A673 (cell line): ENCODE measurements around the gene HNMT. TPM values are rescaled to one million over a fixed set of nuclear protein-coding genes. Genes with fewer than 3 reads are reported as not detected.

Source experiments
- BruUV-seq: library from RNA; stranded (reverse); fragments of 400-500 nt; replicated peaks from 2 replicates; lab custom pipeline; 2021; lab: Mats Ljungman, UMichigan
- CTCF ChIA-PET: fragments of 300-600 bp; sonication (Branson Sonifier 250); formaldehyde crosslinking; loops from one replicate; lab custom pipeline; 2022; ENCODE audit warnings: antibody characterized with exemption; lab: Charles Lee
- POLR2A ChIA-PET: fragments of 300-600 bp; sonication (Branson Sonifier 250); formaldehyde crosslinking; loops from one replicate; lab custom pipeline; 2022; ENCODE audit warnings: antibody characterized with exemption; ENCODE audit not compliant: low non-redundant PET; lab: Charles Lee
- DNase-seq: peaks from one replicate; pipeline ENCODE4 v3.0.0-alpha.2; 2015; ENCODE audit warnings: low spot score
- H3K27ac ChIP-seq: fragments of 200-600 bp; sonication (generic); 2 replicates; pipeline ENCODE4 v1.5.1; 2016; ENCODE audit warnings: mixed run types, low read depth, mild to moderate bottlenecking, mixed read lengths, antibody characterized with exemption, low read length; ENCODE audit not compliant: poor library complexity, severe bottlenecking
- H3K27me3 ChIP-seq: fragments of 200-600 bp; sonication (generic); replicated peaks from 2 replicates; pipeline ENCODE4 v1.6.1; 2017; ENCODE audit warnings: mixed run types, low read depth, mild to moderate bottlenecking, mixed read lengths, antibody characterized with exemption, low read length; ENCODE audit not compliant: insufficient read depth, poor library complexity
- H3K36me3 ChIP-seq: fragments of 200-600 bp; sonication (generic); 2 replicates; pipeline ENCODE4 v1.6.1; 2016; ENCODE audit warnings: mixed run types, mild to moderate bottlenecking, mixed read lengths, antibody characterized with exemption, low read length; ENCODE audit not compliant: insufficient read depth, poor library complexity, severe bottlenecking
- H3K4me1 ChIP-seq: fragments of 200-600 bp; sonication (generic); 2 replicates; pipeline ENCODE4 v1.6.1; 2017; ENCODE audit warnings: mixed run types, mild to moderate bottlenecking, mixed read lengths, antibody characterized with exemption, low read length; ENCODE audit not compliant: insufficient read depth, poor library complexity, severe bottlenecking
- H3K4me3 ChIP-seq: fragments of 200-600 bp; sonication (generic); 2 replicates; pipeline ENCODE4 v1.5.1; 2016; ENCODE audit warnings: low read depth, mixed run types, mild to moderate bottlenecking, mixed read lengths, low read length; ENCODE audit not compliant: poor library complexity, severe bottlenecking
- H3K9me3 ChIP-seq: fragments of 200-600 bp; sonication (generic); 2 replicates; pipeline ENCODE4 v1.6.1; 2016; ENCODE audit warnings: mixed run types, low read depth, mild to moderate bottlenecking, mixed read lengths, antibody characterized with exemption, low read length; ENCODE audit not compliant: poor library complexity, severe bottlenecking
- EZH2 ChIP-seq: fragments of 200-600 bp; sonication (generic); IDR thresholded peaks from 2 replicates; pipeline ENCODE4 v1.6.1; 2017; ENCODE audit warnings: borderline replicate concordance, low read depth, mild to moderate bottlenecking, mixed read lengths, antibody characterized with exemption, low read length; ENCODE audit not compliant: poor library complexity, severe bottlenecking
- intact Hi-C: fragments of 100-400 bp; cut with micrococcal nuclease; formaldehyde crosslinking; loops from one replicate; pipeline ENCODE4 v1.10.0; 2022; ENCODE audit not compliant: unreplicated experiment
- total RNA-seq: library from RNA; stranded (reverse); gene quantifications from 2 replicates; pipeline ENCODE4 v1.2.3, GENCODE V29; 2021
- TF ChIP-seq, protein P1 (sequence below): fragments of 300-800, 200-600 bp; sonication (generic); conservative IDR thresholded peaks from 2 replicates; pipeline ENCODE4 v1.5.1; 2017; ENCODE audit warnings: low read depth, mild to moderate bottlenecking, antibody characterized with exemption, low read length, moderate library complexity, mixed read lengths

Gene HNMT
- total RNA-seq, 1 experiment from 2014 or later, result 0.82 TPM

DNA sequence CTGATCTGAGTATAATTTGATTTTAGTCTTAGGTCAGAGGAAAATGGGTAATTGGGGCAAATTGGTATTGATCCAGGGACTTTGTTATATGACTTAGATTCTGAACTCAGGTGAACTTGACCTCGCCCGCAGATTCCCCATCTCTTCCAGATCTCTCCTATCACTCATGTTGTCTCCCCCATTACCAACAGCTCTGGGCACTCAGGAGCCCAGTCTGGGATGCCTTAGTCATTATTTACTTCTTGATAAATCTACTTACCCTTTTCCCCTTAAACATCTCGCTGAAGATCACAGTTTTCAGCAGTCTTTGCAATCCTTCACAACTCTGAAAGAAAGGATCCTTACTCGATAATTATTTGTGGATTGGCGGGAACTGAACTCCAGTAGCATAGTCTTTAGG lies 19.6 kb upstream of the HNMT start:
- no TSS peak for BruUV-seq

GRCh38 chr2:137945229-137945628 lies 19.0 kb upstream of the HNMT start:
- DNase-seq, result no peak
- BruUV-seq, result no TSS peak
- ChIA-PET POLR2A (no interaction called here), CTCF (no interaction called here)
- Histone ChIP-seq H3K27me3 (no peaks in the 10 kb centered on the region), H3K9me3 (no peaks in the 10 kb centered on the region), H3K36me3 (no peaks in the 10 kb centered on the region), H3K4me1 (no peaks in the 10 kb centered on the region), H3K27ac (no peak overlapping the region), H3K4me3 (no peak overlapping the region)
- intact Hi-C loops, result loop anchor here (5.0 to 10.0 kb wide), 2 partner anchors 427 to 840 kb away; partner anchors contain the start of gene NXPH2
- TF ChIP-seq, protein P1, sequence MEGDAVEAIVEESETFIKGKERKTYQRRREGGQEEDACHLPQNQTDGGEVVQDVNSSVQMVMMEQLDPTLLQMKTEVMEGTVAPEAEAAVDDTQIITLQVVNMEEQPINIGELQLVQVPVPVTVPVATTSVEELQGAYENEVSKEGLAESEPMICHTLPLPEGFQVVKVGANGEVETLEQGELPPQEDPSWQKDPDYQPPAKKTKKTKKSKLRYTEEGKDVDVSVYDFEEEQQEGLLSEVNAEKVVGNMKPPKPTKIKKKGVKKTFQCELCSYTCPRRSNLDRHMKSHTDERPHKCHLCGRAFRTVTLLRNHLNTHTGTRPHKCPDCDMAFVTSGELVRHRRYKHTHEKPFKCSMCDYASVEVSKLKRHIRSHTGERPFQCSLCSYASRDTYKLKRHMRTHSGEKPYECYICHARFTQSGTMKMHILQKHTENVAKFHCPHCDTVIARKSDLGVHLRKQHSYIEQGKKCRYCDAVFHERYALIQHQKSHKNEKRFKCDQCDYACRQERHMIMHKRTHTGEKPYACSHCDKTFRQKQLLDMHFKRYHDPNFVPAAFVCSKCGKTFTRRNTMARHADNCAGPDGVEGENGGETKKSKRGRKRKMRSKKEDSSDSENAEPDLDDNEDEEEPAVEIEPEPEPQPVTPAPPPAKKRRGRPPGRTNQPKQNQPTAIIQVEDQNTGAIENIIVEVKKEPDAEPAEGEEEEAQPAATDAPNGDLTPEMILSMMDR, result no peak
- TF ChIP-seq EZH2, result no peak

More for the DNA sequence above, 19.6 kb upstream of the HNMT start:
- no peaks in the 10 kb centered on the region for H3K9me3 ChIP-seq
- no peak for DNase-seq
- ChIA-PET CTCF (no interaction called here), POLR2A (no interaction called here)
- H3K4me1 ChIP-seq, result no peaks in the 10 kb centered on the region
- H3K36me3 ChIP-seq, result no peaks in the 10 kb centered on the region
- intact Hi-C loops, result loop anchor here (5.0 to 10.0 kb wide), 2 partner anchors 428 to 840 kb away; partner anchors contain the start of gene NXPH2
- H3K27ac ChIP-seq, result no peak overlapping the region
- H3K27me3 ChIP-seq, result no peaks in the 10 kb centered on the region
- no peak overlapping the region for H3K4me3 ChIP-seq
- no peak for TF ChIP-seq EZH2
- TF ChIP-seq, protein P1, result no peak

- CTCF ChIA-PET, result no interaction called here
- intact Hi-C loops, result loop anchor here (5.0 to 10.0 kb wide), 2 partner anchors 426 to 839 kb away; partner anchors contain the start of gene NXPH2
- no TSS peak for BruUV-seq
- Histone ChIP-seq H3K4me3 (no peak overlapping the region), H3K27ac (no peak overlapping the region), H3K9me3 (no peaks in the 10 kb centered on the region), H3K4me1 (no peaks in the 10 kb centered on the region), H3K27me3 (no peaks in the 10 kb centered on the region), H3K36me3 (no peaks in the 10 kb centered on the region)
- TF ChIP-seq EZH2, result no peak
- TF ChIP-seq, protein P1, result no peak
- POLR2A ChIA-PET, result no interaction called here
- no peak for DNase-seq
These were observed 18.0 kb upstream of the HNMT start for GRCh38 chr2:137946227-137946626.
